Stimulated activated CD4-positive, alpha-beta T cell treated with anti-CD3 and anti-CD28 coated beads, Interleukin-4, amount 100 ng/mL, for 1 hour (primary cell): ENCODE results near the gene ZNF71.

ENCODE experiments used
- DNase-seq: peaks from one replicate; pipeline ENCODE4 v3.0.0-alpha.2; 2020

The ZNF71 gene

DNA sequence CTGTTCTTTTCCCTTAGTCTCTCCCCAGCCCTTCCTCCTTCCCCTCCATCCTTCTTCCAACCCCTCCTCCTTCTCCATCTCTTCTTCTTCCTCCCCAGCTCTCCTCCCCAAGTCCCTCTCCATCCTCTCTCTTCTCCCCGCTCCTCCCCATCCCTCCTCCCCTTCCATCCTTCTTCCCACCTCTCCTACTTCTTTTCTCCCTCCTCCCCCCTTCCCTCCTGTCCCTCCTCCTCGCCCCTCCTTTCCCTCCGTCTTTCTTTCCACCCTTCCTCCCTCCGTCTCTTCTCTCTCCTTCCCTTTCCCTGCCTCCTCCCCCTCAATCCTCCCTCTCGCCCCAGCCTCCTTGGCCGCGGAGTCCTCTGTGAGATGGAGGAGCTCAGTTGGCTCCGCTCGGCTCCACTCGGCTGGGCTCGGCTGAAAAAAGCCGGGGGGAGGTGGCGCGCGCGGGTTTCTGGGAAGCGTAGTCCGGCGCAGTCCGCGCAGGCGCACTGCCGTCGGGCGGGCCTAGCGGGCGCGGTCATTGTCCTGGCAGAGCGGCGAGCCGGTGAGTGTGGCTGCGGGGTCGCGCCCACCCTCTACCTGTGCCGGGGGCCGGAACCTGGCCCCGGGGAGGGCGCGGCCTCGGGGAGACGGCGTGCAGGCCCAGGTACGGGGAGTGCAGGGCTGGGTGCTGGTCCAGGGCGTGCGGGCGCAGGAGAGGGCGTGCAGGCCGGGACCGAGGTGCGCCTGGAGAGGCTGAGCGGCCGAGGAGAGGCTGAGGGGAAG lies at the start of gene ZNF71:
Gene ZNF71 (plus strand): TSS at position 520 of the 765 bp plus-strand sequence. CDS start 6,257 bp downstream, outside the sequence.
- peak; percentile 91 for DNase-seq

DNA sequence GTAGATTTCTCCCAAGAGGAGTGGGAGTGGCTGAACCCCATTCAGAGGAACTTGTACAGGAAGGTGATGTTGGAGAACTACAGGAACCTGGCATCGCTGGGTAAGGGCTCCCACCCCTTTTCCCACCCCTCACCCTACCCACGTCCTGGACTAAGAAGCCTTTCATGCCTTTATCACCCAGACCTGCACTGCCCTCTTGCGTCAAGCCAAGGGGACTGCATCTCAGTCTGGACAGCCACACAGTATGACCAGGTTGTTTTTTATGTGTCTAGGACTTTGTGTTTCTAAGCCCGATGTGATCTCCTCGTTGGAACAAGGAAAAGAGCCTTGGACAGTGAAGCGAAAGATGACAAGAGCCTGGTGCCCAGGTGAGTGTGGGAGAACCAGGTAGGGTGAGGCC lies 47.6 kb upstream of the ZNF71 start:
- no peak for DNase-seq

DNA sequence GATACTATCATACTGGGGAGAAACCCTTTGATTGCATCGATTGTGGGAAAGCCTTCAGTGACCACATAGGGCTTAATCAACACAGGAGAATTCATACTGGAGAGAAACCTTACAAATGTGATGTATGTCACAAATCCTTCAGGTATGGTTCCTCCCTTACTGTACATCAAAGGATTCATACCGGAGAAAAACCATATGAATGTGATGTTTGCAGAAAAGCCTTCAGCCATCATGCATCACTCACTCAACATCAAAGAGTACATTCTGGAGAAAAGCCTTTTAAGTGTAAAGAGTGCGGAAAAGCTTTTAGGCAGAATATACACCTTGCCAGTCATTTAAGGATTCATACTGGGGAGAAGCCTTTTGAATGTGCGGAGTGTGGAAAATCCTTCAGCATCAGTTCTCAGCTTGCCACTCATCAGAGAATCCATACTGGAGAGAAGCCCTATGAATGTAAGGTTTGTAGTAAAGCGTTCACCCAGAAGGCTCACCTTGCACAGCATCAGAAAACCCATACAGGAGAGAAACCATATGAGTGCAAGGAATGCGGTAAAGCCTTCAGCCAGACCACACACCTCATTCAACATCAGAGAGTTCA lies 40.7 kb upstream of the ZNF71 start:
- no peak for DNase-seq

DNA sequence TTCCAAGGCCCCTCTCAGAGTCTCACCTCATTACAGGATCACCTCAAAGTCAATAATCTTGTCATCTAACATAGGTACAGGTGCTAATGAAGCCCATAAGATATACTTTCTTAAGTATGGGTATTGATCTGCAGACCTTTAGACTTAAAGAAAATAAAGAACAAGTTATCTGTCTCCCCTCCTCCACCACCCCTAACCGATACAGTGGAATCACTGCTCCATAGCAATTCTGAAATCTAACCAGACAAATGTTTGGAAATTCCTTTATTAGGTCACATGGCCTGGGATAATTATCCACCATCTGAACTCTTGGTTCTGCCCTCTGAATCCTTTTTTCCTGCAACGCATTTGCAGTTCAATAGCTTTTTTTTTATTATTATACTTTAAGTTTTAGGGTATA lies 32.3 kb upstream of the ZNF71 start:
- DNase-seq, result no peak

DNA sequence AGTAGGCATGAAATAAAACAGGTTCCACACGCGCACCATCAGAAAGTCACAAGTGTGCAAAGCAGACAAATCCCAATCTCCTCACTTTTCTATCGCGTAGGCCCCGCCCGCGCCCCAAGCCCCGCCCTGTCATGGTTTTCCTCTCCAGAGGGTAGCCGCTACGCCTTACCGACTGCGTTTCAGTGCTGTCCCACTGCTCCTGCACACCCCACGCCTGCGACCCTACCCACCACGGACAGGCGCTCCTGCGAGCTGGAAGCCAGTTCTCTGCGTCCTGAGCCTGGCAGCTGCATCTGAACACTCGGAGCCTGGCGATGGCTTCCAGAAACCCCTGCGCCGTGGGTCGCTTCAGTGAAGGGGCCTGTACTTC lies 28.2 kb upstream of the ZNF71 start:
- DNase-seq, result peak; percentile 45

DNA sequence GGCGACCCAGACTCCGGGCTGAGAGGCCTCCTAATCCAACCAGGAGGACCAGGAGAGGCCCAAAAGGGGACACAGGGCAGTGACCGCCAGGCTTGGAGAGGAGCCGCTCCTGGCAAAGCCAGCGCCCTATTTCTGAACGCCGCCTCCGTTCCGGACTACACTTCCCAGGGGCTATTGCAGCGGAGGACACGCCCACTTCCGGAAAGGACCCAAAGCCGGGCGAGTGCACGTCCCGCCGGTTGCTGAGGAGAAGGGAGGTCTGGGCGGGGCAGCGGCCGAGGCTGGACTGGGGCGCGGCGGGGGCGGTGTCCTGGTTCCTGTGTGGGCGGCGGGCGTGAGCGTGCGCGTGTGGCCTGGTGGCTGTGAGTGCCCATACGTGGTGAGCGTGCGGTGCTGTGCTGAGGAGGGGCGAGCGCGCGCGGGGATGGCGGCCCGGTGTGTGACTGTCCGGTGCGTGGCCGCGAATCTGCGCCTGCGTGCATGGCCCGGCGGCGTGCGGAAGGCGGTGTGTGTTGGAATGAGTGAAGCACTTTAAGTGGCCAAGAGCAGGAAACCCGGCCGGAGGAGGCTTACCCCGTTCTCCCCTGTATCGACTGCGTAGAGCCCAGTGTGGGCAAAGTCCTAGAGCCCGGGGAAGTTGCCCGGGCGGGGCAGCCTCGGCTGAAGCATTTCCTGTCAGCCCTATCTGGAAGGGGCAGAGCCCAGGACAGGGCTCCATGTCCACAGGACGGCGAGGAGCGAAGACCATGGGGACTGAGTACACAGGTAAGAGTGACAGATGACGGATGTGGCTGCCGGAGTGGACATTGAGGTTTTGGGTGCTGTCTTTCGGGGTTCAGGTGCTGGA lies 27.6 kb upstream of the ZNF71 start, which contains the start of gene ZNF470:
Gene ZNF470 (plus strand): TSS at position 195 of the 847 bp plus-strand sequence. CDS start 2,844 bp downstream, outside the sequence.
- peak; percentile 88 for DNase-seq

DNA sequence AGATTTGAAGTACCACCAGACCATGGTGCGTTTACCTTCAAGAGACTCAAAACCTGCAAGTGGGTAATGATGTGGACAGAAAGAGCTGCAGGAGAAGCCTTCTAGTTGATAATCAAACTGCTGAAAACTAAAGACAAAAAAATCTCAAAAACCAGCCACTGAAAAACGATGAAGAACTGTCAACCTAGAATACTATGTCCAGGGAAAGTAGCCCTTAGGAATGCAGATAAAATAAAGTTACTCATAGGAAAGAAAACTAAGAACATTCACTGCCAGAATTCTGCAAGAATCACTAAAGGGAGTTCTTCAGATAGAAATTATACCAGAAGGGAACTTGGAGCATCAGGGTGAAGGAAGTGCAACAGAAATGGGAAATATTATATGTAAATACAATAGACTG lies 22.5 kb upstream of the ZNF71 start:
- no peak for DNase-seq

DNA sequence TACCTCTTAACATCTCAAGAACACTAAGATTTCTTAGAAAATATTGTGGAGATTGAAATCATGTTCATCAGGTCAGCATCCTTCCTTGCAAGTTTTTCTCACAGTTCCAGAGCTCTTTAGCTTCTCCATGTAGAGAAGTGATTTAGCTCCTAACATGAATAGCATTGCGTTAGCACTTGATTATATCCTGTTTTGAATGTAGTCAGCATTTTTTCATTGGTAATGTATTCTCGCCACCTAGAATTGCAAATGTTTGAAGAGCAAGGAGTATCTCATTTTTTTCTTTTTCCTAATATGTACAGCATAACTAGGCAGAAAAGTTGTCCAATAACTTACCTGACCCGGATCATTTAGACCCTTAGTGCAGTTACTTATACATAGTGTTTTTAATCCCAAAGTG lies 21.2 kb upstream of the ZNF71 start:
- no peak for DNase-seq

DNA sequence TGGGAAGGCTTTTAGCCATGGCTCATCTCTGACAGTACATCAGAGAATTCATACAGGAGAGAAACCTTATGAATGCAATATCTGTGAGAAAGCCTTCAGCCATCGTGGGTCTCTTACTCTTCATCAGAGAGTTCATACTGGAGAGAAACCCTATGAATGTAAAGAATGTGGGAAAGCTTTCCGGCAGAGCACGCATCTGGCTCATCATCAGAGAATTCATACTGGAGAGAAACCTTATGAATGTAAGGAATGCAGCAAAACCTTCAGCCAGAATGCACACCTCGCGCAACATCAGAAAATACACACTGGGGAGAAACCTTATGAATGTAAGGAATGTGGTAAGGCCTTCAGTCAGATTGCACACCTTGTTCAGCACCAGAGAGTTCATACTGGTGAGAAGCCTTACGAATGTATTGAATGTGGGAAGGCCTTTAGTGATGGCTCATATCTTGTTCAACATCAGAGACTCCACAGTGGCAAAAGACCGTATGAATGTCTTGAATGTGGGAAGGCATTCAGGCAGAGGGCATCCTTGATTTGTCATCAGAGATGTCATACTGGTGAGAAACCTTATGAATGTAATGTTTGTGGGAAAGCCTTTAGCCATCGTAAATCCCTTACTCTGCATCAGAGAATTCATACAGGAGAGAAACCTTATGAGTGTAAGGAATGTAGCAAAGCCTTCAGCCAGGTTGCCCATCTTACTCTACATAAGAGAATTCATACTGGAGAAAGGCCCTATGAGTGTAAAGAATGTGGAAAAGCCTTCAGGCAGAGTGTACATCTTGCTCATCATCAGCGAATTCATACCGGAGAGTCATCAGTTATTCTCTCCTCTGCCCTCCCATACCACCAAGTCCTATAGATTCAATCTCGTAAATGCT lies 17.1 kb upstream of the ZNF71 start:
- no peak for DNase-seq

DNA sequence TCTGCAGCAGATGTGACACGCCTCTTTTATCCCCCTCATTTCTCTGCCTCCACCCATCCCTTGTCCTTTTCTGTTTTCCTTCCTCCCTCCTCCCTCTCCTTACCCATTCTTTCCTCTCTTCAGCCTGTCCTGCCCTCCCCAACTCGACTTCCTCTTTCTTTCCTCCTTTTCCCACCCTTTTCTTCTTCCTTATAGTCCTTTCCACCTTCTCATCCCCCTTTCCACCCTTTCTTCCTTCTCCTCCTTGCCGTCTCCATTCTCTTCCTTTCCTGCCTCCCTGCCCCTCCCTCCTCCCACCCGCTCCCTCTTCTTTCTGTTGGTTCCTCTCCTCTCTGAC lies 688 bp upstream of the ZNF71 start:
- DNase-seq, result no peak

DNA sequence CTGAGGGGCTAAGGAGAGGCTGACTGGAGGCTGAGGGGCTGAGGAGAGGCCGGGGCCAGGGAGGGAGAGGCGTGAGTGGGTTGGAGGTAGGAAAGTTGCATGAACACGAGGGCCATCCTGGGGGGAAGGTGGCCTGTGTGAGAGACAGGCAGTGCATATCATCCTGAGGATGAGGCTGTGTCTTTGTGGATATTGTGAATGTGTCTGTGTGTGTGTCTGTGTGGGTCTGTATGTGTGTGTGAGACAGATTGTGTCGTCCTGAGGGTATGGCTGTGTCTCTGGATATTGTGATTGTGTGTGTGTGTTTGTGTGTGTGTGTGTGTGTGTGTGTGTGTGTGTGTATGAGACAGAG lies 422 bp downstream of the ZNF71 start:
- no peak for DNase-seq

DNA sequence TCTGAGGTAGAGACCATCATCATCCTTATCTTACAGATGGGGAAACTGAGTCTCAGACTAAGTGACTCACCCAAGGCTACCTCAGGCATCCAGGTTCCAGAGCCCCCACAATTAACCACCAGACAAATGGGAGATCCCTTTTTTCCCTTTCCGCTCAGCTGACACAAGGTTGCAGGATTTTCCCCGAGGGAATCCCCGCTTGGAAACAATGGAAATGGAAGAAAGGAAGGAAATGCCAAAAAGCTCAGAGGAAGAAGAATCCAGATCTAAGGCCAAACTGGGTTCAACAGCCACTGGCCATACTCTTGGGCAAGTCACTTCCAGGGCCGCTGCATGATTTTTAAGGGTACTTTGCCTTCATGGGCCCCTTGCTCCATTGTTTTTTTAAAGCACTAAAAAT lies 1.6 kb downstream of the ZNF71 start:
- DNase-seq, result no peak

DNA sequence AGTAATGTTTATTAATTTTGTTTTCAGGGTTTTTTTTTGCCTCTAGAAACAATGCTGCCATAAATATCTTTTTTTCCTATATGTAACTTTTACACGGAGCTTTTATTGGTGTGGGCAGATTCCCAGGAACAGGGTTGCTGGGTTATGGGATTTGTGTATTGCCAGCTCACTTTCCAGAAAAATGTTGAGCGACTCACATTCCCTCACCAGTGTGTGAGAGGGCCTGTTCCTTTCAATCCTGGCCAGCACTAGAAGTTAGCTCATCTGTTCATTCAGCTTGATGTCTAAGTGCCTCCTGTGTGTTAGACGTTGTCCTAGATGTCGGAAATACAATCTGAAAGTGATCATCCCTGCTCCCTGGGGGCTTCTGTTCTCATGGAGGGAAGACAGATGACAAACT lies 2.6 kb downstream of the ZNF71 start:
- no peak for DNase-seq

DNA sequence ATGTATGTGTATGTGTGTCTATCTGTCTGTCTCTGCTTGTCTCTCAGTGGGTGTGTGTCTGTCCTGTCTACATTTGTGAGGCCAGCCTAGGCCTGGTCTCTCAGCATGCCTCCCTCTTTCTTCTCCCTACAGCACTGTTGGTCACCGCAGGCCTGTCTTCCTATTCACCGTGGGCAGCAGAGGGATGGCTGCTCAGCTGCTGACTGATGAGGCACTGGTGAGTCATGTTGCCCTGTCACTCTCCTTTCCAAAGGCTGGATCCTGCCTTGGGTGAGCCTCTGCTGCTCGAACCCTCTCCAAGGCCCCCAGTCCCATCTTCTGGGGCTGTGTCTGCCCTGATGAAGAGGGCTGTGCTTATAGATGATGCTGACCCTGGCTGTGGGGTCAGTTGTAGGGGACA lies 6.3 kb downstream of the ZNF71 start:
- DNase-seq, result no peak

DNA sequence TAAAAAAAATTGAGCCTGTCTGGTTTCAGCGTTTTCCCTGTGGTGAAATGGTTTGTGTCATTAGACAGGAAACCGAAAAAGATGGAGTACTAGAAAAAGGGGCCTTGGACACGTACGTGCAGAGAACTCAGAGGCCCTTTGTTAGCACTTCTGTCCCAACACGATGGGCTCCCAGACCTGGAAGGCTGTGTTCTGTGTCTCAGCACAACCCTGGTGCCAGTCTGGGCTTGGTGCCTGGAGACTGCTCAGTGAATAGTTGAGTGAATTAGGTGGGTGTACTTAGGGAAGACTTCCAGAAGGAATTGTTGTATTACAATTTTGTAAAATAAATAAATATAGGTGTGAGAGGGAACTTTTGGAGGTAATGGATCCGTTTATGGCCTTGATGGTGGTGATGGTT lies 8.7 kb downstream of the ZNF71 start:
- no peak for DNase-seq

DNA sequence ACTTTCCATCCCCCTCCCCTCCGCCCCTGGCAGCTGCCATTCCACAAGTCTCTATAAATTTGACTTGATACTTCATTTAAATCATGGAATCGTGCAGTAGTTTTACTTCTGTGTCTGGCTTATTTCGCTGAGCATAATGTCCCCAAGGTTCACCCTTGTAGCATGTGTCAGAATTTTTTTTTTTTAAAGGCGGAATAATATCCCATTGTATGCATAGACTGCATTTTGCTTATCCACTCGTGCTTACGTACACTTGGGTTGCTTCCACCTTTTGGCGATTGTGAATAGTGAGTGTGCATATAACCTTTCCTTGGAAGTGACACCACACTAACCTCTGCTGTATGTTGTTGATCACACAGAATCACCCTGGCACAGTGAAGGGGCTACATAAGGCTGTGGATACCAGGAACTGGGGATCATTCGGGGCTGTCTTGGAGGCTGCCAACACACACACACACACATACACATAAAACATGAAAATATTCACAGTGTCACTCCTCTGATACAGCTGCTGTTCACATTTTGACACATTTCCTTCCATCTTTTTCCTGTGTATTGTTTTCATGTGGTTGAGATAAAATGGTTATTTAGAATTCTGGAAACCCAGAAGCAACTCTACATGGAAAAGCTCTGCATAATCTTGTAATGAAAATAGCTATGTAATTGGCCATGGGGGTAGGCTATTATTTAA lies 13.3 kb downstream of the ZNF71 start:
- DNase-seq, result no peak

DNA sequence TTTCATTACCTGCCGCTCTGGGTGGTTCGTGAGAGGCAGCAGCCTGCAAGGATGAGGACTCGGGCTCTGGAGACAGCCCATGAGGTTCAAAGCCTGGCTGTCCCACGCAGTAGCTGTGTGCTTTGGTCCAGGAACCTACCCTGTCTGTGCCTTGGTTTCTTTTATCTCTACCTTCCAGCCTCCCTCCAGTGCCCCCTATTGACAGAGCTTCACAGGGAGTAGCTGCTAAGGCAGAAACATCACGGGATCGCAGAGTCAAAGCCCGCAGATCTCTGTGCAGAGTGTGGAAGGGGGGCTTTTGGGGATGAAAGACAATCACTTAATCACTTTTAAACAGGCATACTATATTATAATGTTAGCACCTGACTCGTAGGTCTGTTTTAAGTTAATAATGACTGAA lies 16.2 kb downstream of the ZNF71 start:
- no peak for DNase-seq

DNA sequence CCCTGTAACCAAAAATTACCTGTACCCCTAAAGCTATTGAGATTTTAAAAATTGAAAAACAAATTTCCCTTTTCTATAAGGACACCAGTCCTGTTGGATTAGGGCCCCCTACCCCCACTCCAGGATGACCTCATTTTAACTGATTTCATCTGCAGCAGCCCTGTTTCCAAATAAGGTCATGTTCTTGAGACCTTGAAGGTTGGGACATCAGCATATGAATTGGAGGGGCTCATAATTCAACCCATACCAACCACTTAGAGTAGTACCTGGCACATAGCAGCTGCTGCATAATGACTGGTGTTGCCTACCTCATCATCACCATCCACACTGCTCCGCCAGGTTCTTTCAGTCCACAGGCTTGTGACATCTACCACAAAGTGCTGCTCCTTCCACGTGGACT lies 17.6 kb downstream of the ZNF71 start:
- no peak for DNase-seq

DNA sequence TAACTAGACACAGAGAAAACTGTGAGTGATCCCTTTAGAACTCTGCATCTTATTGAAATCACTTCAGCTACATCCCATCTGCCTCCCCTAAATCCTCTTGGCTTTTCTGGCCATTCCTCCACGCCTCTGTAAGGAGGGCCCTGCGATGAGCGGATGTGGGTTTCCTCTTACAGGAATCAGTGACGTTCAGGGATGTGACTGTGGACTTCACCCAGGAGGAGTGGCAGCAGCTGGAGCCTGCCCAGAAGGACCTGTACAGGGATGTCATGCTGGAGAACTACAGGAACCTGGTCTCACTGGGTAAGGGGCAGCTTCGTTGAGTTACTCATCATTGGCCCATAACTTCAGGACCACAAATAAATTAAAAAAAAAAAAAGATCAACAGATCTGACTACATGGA lies 18.5 kb downstream of the ZNF71 start:
- DNase-seq, result no peak

DNA sequence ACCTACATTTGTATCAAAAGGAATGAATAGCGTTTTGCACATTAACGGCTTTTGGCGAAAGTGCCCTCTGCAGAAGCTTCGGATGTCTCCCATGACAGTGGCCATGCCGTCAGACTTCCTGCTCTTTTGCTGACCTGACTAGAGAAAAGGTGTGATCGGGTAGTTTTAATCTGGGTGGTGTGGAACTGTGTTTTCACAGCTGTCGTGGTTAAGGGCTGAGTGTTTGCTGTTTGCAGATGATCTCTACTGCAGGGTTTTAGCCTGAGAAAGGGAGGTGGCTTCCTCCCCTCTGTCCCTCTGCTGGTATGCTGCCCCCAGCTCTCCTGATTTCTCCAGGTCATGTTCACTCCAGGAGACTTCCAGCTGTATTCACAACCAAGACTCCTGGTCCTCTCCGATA lies 22.4 kb downstream of the ZNF71 start:
- no peak for DNase-seq

DNA sequence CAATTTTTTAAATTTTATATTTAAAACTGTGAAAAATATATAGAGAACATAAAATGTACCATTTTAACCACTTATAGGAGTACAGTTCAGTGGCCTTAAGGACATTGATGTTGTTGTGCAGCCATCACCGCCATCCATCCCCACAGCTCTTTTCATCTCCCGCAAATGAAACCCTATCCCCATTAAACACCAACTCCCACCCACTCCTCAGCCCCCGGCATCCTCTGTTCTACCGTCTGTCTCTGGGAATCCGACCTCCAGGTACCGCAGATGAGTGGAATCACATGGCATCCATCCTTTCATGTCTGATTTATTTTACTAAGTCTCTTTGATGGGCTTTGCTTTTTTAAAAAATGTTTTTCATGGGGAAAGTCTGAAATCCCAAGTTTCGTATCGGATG lies 24.0 kb downstream of the ZNF71 start:
- no peak for DNase-seq

DNA sequence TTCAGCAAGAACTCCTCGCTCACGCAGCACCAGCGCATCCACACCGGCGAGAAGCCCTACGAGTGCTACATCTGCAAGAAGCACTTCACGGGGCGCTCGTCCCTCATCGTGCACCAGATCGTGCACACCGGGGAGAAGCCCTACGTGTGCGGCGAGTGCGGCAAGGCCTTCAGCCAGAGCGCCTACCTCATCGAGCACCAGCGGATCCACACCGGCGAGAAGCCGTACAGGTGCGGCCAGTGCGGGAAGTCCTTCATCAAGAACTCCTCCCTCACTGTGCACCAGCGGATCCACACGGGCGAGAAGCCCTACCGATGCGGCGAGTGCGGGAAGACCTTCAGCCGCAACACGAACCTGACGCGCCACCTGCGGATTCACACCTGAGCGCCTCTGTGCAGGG lies 27.3 kb downstream of the ZNF71 start:
- no peak for DNase-seq

DNA sequence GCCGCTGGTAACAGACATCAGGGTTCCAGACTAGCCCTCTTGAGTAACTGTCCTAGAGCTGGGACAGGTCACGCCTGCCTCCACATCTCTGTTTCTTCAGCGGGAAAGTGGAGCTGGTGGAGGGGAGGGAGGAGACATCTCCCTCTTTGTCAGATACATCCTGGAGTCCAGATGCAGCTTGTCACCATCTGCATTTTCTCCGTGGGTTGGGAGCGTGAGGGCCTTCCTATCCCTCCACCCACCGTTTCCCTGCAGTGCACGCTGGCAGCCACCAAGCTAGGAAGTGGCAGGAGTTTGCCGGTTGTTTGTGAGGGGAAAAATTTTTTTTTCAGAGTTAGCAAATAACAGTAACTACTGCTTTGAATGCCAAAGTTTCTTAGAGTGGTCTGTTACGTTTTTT lies 27.9 kb downstream of the ZNF71 start:
- DNase-seq, result no peak
